ENCODE data around the gene PTPRD. TPM values are rescaled to one million over a fixed set of nuclear protein-coding genes. Genes with fewer than 3 reads are reported as not detected.

PTPRD gene
- total and polyA plus RNA-seq, 2 of the 4 experiments (the other 2 are of a cell fraction) = 0.07 to 0.18 TPM

DNA sequence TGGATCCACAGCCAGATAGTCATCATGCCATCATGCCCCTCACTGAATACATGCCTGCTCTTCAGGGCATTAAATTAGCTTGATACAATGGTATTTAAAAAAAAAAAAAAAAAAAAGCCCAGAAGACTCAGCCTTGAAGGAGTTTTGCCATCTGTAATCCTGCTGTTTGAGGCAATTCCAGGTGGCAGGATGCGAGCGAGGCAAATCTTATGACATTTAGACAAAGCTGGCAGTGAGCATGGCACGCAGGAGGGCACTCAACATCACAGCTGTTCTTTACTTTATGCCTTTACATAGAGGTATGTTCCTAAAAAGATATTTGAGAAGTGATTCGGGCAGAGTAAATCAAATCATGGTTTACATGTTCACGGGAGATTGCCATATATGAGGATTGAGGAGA, 2121.2 kb downstream of the PTPRD start:
- peaks cover 4% of the 10 kb centered on the region for H3K9me3 ChIP-seq (ENCODE audit: control insufficient read depth, insufficient read depth, low read length)
- no peaks in the 10 kb centered on the region for H4K20me1 ChIP-seq (ENCODE audit: insufficient read depth, low read length)
- intact Hi-C loops (cut with micrococcal nuclease) (no loop called here), dilution Hi-C loops (cut with HindIII; ENCODE audit: low sequenced_read_pairs, unreplicated experiment) (no loop called here), in situ Hi-C loops (cut with MboI; ENCODE audit: low sequenced_read_pairs) (no loop called here)
- no peaks in the 10 kb centered on the region for H3K4me1 ChIP-seq (ENCODE audit: control insufficient read depth, insufficient read depth, low read length)
- H3K4me2 ChIP-seq (ENCODE audit: low read depth, low read length) = no peak overlapping the region
- H3K56ac ChIP-seq (ENCODE audit: extremely low read depth, insufficient read depth, low read length) = no peak overlapping the region
- ATAC-seq (ENCODE audit: low read depth) = no peak
- no peak overlapping the region for H3K9ac ChIP-seq (ENCODE audit: low read depth, low read length)
- H2BK5ac ChIP-seq (ENCODE audit: low read depth, low read length, poor library complexity, severe bottlenecking) = no peak overlapping the region
- ChIA-PET POLR2A (ENCODE audit: unreplicated experiment) (no interaction called here), CTCF (no interaction called here)
- H2AK9ac ChIP-seq (replicated peaks; ENCODE audit: low read depth, low read length, poor library complexity) = no peak overlapping the region
- no peaks in the 10 kb centered on the region for H3K79me1 ChIP-seq (ENCODE audit: low read depth in 1 of 2, low read length in 2 of 2)
- H3K9me1 ChIP-seq (ENCODE audit: insufficient read depth, low read length) = no peaks in the 10 kb centered on the region
- H3K36me3 ChIP-seq (ENCODE audit: control insufficient read depth, insufficient read depth, low read length) = no peaks in the 10 kb centered on the region
- no TSS peak for BruUV-seq (replicated peaks)
- H2AFZ ChIP-seq (replicated peaks; ENCODE audit: low read length, poor library complexity) = no peak overlapping the region
- H2BK120ac ChIP-seq (ENCODE audit: low read depth, low read length) = no peak overlapping the region
- no peak overlapping the region for H2BK20ac ChIP-seq (ENCODE audit: low read depth, low read length)
- no peak overlapping the region for H2AK5ac ChIP-seq (ENCODE audit: low read depth, low read length)
- H3K4ac ChIP-seq (ENCODE audit: low read depth, low read length) = no peak overlapping the region
- H4K8ac ChIP-seq (ENCODE audit: low read depth in 2 of 2, low read length in 2 of 2) = no peak overlapping the region
- TF ChIP-seq MAZ (IDR thresholded peaks at IDR 0.05; ENCODE audit: borderline replicate concordance, low read depth, low read length) (no peak), CHD1 (IDR thresholded peaks at IDR 0.05; ENCODE audit: low read depth, low read length) (no peak), FOS (IDR thresholded peaks at IDR 0.05; ENCODE audit: low read depth, low read length) (no peak)
- H4K91ac ChIP-seq (ENCODE audit: insufficient read depth, low read depth, low read length) = no peak overlapping the region
- no peak overlapping the region for H3K14ac ChIP-seq (replicated peaks; ENCODE audit: low read depth, low read length)
- H3K23ac ChIP-seq (ENCODE audit: low read depth, low read length) = no peak overlapping the region
- DNase-seq = no peak
- no peak overlapping the region for H4K5ac ChIP-seq (ENCODE audit: low read depth, low read length)
- WGBS, 2 experiments (ENCODE audit: extremely low coverage in 2 of 2, insufficient read length in 1 of 2) = no CpG with 5 or more reads among the region's 5 CpGs
- H3K4me3 ChIP-seq (ENCODE audit: insufficient read depth, low read depth, low read length) = no peak overlapping the region
- H3K27ac ChIP-seq (ENCODE audit: insufficient read depth, low read length) = no peak overlapping the region
- H3K27me3 ChIP-seq (ENCODE audit: control insufficient read depth, insufficient read depth, low read length) = no peaks in the 10 kb centered on the region
- H2BK15ac ChIP-seq (ENCODE audit: low read depth, low read length) = no peak overlapping the region
- no peak overlapping the region for H3K18ac ChIP-seq (ENCODE audit: low read depth, low read length)
